GM21515 (cell line): Measurements from ENCODE around the gene AVP.
"Not testable (repeated sequence)": the region's sequence is repeated elsewhere in the genome, so short reads cannot be mapped to it uniquely, and the experiment has no call there.

Experiments used
- ATAC-seq: cut with Tn5 transposase; IDR thresholded peaks from one replicate; pipeline ENCODE4 v1.9.1; 2021; ENCODE audit not compliant: unreplicated experiment

Gene AVP

DNA sequence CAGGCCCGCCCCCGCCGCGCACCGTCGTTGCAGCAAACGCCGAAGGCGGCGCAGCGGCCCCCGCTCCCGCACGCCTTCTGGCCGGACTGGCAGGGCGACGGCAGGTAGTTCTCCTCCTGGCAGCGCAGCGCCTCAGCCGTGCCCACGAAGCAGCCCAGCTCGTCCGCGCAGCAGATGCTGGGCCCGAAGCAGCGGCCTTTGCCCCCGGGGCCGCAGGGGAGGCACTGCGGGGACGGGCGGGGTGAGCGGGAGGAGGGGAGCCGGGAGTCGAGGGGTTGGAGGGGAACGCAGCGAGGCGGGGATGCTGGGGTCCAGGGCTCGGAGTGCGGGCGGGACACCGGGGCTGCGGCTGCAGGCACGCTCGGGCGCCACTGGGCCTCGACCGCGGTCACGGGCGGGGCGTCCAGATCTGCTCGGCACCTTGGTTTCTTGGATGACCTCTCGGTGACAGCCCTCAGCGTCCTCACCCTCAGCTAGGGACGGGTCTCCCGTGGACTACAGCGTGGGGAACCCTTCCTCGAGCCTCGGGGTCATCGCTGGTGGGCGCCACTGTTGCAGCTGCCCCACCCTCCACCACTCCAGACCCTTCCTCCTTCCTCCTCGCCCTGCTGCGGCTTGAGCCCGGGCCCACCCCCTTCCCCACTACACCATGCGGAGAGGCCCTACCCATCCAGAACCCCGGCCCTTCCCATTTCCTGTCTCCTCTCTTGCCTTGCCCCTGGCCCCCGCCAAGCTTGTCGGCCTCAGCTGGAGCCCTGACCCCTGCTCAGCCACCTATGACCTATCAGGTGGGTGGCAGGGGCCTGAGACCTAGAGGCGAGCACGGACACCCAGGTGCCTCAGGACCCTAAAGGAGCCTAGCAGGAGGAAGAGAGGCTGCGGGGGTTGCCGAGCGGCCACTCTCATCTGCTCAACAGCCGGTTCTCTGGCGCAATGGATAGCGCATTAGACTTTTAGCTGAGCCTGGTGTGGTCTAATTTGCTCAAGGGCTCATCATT is 1.3 kb downstream of the AVP start:
- no peak for ATAC-seq

DNA sequence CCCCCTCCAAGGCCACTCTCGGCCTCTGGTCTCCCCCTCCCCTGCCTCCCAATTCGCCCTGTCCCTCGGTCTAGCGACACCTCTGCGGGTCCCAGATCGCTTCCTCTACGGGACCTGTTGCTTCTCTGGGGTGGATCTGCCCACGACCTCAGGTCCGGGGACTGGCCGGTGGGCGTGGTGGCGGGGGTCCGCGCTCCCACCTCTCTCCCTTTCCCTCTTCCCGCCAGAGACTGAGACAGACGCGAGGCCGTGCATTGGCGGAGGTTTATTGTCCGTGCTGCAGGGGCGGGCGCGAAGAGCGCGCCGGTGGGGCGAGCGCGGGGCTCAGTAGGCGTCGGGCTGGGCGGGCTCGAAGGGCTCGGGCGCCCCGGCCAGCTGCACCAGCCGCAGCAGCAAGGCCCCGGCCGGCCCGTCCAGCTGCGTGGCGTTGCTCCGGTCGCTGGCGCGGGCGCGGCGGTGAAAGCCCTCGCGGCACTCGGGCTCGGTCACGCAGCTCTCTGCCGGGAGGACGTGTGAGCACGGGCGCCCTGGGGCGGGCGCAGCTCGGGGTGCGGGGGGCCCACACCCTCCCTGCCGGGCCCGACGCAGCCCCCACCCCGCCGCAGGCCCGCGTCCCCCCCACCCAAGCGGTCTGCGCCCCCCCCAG is 2.1 kb downstream of the AVP start:
- ATAC-seq, result no peak

DNA sequence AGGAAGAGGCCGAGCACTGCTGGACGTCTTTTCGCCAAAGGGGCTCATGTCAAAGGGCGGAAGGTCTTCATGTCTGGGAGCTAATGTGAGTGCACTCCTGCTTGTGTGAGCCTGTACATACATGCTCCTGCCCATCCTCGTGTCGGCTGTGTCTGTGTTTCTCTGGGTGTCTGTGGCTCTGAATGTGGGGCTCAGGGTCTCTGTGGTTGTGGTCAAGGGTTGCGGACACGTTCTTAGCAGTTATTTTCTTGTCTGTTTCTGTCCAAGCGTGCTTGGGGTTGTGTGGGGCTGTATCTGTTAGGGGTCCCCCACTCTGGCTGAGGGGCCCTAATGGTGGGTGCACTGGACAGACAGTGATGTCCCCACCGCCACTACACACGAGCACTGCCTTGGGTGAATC is 2.9 kb downstream of the AVP start:
- no peak for ATAC-seq

DNA sequence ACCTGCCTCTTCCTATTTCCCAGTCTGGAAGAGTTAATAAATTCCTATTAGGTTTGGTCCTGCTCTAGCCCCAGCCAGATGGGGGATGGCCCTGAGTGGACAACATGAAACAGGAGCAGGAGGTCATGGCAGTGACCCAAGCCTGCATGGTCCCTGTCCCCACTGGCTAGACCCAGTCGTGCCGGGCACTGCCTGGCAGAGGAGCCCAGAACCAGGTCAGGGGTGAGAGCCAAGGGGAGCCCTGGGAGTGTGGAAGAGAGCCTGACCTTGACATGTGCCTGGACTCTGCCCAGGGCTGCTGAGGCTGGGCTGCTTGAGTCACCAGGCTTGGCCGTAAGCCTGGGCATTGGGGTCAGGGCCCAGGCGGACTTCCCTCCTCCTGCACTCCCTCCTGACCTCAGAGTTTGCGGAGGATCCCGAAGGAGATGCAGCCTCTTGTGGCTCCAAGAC is 3.6 kb downstream of the AVP start:
- no peak for ATAC-seq

DNA sequence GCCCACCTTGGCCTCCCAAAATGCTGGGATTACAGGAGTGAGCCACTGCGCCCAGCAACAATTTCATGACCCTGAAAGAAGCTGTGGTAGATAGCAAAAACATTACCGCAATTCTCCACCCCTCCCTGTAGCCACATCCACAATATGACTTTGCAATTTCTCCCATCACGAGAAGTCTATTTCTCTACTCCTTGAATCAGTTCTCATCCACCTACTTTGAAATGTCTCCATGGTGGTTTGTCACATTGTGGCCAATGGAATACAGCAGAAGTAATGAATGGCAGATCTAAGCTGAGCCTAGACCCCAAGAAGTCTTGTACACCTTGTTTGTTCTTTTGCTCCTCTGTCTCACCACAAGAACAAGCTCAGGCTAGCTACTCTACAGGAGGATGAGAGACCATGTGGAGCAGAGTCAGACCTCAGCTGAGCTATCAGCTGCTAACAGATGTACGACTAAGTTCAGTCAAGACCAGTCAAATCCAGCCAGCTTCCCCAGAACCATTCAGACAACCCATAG is 6.8 kb downstream of the AVP start:
- no peak for ATAC-seq

DNA sequence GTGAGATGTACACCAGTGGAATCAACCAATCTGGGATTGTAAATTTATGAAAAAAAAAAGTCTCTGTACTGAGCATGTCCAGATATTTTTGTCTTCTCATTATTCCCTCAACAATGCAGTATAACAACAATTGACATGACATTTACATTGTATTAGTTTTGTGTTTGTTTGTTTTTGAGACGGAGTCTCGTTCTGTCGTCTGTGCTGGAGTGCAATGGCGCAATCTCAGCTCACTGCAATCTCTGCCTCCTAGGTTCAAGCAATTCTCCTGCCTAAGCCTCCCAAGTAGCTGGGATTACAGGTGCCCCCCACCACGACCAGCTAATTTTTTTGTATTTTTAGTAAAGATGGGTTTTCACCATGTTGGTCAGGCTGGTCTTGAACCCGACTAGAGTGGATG is 9.2 kb downstream of the AVP start:
- ATAC-seq, result not testable (repeated sequence)

DNA sequence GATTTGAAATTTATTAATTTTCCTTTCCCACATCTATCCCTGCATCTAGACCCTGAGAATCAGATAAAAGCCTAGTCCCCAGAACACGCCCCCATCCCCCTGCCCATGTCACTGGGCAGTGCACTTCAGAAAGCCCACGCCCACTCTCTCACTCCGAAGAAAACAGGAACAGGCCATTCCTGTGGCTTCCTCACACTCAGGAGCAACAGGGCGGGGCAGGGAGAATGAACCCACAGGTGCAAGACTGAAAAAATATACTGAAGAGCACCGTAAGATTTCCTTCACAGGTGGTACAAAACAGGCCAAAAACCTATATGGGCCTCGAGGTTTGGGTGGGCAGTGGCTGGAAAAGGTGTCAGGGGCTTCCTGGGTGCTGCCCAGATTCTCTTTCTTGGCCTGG is 9.7 kb downstream of the AVP start:
- no peak for ATAC-seq

DNA sequence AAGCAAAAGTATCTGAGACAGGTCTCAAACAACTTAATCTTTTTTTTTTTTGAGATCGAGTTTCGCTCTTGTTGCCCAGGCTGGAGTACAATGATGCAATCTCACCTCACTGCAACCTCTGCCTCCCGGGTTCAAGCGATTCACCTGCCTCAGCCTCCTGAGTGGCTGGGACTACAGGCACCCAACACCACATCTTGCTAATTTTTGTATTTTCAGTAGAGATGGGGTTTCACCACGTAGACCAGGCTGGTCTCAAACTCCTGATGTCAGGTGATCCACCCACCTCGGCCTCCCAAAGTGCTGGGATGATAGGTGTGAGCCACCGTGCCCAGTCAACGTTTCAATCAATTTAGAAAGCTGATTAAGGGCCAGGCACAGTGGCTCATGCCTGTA is 11.3 kb downstream of the AVP start:
- ATAC-seq, result not testable (repeated sequence)

DNA sequence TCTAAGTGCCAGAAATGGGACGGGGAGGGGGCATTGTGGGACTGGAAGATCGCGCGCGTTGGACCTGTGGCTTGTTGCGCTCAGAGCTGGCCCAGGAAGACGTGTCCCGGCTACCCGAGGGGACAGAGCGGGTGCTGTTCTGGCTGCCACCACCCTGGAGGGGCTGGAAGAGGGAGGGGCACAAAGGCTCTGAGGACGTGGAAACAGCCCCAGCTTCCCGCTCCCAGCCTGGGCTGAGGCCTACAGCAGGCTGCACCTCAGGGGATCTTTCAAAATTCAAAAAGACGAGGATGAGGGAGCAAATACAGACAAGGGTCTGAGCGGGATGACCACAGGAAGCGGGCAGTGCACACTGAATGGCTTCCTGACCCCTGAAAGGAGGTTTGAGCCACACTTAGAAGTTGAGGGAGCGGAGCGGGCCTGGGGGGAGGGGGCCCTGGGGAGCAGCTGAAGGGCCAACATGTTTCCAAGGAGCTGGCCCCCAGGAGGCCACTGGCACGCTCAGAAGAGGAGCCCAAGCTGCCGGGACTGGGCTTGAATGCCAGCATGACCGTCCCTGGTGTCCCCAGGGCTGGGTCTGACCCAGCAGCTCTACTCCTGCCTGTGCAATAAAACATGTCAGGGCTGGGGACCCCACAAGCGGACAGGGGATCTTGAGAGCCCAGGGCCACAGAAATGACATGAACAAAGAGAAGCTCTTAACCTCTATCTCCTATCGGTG is 11.8 kb downstream of the AVP start:
- ATAC-seq, result no peak

DNA sequence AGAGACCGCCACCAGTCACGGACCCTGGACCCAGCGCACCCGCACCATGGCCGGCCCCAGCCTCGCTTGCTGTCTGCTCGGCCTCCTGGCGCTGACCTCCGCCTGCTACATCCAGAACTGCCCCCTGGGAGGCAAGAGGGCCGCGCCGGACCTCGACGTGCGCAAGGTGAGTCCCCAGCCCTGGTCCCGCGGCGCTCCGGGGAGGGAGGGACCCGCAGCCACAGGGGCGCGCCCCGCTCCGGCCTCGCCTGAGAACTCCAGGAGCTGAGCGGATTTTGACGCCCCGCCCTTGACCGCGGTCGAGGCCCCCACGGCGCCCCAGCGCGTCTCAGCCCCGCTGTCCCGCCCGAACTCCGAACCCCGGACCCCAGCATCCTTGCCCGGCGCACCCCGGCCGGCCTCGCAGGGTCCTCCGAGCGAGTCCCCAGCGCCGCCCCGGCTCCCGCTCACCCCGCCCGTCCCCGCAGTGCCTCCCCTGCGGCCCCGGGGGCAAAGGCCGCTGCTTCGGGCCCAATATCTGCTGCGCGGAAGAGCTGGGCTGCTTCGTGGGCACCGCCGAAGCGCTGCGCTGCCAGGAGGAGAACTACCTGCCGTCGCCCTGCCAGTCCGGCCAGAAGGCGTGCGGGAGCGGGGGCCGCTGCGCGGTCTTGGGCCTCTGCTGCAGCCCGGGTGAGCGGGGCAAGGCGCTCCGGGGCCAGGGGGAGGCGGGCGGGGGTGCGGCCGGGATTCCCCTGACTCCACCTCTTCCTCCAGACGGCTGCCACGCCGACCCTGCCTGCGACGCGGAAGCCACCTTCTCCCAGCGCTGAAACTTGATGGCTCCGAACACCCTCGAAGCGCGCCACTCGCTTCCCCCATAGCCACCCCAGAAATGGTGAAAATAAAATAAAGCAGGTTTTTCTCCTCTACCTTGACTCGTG is 12.7 kb downstream of the AVP start, which contains the start of gene OXT:
Gene OXT (plus strand): TSS at position 11 of the 920 bp plus-strand sequence. CDS start 36 bp downstream, at position 47.
- ATAC-seq, result no peak

DNA sequence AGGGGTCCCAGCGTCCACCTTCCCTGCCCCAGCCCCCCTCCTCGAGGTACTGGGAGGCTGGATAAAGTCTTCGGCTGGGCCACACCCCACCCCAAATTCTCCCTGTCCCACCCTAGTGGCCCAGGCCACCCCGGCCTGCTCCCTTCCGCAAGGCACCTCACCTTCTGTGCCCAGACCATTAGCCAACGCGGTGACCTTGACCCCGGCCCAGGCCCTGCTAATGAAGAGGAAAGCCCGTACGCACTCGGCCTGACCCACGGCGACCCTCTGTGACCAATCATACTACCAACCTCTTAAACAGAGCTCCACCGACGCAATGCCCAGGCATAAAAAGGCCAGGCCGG is 13.3 kb downstream of the AVP start:
- ATAC-seq, result no peak

DNA sequence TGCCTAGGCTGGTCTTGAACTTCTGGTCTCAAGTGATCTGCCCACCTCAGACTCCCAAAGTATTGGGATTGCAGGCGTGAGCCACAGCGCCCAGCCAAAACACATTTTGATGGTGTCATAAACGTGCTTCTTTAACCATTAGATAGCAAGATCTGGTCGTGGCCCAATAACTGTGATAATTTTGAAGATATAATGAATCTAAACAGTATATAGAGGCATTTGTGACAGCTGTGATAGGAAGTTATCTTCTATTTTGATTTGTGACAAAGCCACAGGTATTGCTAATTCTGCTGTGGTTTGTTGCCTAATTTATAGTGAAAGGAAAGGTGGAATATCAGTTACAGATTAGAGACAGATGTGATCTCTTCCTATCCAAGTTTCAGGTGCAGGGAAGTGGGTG is 13.8 kb downstream of the AVP start:
- ATAC-seq, result no peak

DNA sequence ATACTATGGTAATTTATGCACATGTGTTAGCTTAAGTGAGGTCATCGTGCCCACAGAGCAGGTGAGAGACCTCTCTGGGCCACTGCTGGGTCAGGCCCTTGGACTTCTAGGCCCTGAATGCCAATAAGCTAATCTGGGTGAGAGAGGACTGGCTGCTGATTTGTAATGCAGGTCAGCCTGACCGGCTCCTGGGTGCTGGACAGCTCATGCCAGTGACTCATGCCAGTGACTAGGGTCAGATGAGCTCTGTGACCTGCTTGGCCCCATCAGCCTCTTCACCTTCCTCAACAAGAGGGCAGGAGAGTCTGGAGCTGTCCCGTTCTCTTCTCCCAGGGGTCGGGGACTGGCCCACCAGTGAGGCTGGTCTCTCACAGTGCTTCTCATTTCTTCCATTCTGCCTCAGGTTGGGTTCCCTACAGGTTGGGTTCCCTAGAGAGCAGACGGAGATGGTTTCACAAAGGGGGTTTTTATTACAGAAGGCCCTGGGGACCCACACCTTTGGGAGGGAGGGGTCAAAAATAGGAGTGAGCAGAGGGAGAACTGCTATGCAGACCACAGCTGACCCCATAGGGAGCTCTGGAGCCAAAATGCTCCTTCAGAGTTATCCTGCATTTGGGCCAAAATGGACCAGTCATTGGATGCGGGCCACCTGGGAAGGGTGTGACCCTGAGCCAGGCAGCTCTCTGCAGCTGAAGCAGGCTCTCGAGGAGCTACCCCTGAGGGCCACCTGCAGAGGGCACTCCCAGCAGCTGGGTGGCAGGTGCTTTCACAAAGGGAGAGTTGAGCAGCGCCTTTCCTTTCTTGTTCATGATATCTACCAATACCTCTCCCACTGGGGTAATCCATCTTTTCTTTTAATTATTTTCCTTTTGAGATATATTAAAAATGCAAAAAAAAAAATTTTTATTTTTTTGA is 15.3 kb downstream of the AVP start:
- ATAC-seq, result no peak

DNA sequence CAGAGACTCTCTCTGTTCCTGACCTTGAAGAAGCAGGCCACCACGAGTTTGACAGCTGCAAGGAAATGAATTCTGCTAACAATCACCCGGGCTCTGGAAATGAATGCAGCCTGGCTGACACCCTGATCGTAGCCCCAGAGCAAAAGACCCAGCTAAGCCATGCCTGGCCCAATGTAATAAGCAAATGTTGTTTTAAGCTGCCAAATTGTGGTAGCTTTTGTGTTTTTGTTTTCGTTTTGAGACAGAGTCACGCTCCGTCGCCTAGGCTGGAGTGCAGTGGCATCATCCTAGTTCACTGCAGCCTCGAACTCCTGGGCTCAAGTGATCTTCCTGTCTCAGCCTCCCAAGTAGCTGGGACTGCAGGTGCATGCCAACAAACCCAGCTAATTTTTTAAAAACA is 16.4 kb downstream of the AVP start:
- no peak for ATAC-seq

DNA sequence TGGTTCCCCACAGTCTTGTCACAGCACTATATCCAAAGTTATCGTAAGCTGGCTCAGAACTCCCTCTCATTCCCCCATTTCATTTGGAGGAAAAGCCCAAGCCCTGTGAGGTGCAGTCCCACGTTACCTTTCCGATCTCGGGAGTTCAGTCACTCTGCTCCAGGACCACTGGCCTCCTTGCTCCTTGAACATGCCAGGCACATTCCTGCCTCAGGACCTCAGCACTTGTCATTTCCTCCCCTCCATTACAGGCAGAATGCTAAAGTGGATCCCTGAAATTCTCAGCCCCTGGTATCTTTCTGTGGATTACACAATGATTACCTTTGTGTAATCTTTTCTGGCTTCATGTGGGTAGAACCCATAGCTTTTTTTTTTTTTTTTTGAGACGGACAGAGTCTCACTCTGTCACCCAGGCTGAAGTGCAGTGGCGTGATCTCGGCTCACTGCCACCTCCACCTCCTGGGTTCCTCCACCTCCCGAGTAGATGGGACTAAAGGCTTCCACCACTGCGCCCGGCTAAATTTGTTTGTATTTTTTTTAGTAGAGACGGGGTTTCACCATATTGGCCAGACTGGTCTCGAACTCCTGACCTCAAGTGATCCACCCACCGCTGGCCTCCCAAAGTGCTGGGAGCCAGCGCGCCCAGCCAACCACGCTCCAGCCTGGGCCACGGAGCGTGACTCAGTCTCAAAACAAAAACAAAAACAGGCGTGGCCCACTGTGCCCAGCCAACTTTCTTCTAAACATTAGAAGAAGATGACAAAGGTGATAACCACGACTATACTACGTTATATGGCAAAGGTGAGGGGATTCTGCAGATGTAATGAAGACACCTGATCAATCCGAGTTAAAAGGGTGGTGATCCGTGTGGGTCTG is 17.1 kb downstream of the AVP start:
- no peak for ATAC-seq

DNA sequence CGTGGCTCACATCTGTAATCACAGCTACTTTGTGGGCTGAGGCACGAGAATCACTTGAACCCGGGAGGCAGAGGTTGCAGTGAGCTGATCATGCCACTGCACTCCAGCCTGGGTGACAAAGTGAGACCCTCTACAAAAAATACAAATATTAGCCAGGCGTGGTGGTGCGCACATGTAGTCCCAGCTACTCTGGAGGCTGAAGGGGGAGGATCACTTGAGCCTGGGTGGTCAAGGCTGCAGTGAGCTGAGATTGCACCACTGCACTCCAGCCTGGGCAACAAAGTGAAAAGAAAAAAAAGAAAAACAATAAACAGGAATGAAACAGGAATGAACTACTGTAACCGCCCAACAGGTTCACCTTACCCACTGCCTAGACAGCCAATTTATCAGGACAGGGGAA is 20.4 kb downstream of the AVP start:
- ATAC-seq, result not testable (repeated sequence)

DNA sequence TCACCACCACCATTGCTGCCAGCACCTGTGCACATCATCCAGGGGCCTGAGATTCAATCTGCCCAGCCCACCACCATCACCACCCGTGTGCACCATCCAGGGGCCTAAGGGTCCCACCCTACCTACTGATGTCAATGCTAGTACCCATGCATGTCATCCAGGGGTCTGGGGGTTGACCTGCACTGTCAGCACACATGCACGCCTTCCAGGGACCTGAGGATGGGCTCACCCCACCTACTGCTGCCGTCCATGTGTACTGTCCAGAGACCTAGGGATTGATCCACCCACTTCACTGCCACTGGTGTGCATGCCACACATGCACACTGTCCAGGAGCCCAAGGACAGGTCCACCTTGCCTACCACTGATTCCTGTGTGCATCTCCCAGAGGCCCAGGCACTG is 25.0 kb downstream of the AVP start:
- ATAC-seq, result no peak

DNA sequence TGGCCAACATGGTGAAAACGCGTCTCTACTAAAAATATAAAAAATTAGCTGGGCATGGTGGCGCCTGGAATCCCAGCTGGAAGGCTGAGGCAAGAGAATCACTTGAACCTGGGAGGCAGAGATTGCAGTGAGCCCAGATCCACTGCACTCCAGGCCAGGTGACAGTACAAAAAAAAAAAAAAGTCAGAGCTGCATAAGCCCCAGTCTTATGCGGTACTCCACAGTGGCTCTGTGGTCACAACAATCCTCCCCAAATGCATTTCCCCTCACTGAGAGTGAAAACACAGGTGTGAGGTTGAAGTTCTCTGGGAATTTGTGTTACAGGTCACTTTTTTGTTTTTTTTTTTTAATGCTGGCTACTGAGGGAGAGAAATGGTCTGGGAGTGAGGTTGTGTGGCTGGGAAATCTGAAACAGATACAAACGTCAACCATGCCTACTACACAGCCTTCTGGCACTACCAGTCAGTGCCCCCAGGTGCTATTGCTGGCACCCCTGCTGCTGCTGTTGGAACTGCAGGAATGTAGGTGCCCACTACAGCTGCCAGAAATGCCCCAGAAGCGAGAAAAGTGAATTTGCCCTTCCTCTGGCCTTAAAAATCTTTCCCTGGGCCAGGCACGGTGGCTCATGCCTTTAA is 33.0 kb downstream of the AVP start:
- no peak for ATAC-seq
